ENCODE results near the gene GPAM.
"Not testable (repeated sequence)": the region's sequence is repeated elsewhere in the genome, so short reads cannot be mapped to it uniquely, and the experiment has no call there.

- TF ChIP-seq CTCF, POLR2A (IDR thresholded peaks at IDR 0.05): not testable (repeated sequence)
These were observed 73.8 kb downstream of the GPAM start for GRCh38 chr10:112109779-112110178.

All from esophagus squamous epithelium (tissue), 4 donors.